IPS DF 19.7 (cell line): Measurements from ENCODE around the gene ARHGEF37.

Experiments
- DNase-seq: peaks from one replicate; pipeline ENCODE4 v3.0.0-alpha.2; 2013; ENCODE audit warnings: low read depth, low spot score

Gene ARHGEF37

GRCh38 chr5:149603210-149603609 is 21.9 kb downstream of the ARHGEF37 start:
- no peak for DNase-seq

GRCh38 chr5:149603920-149604319 is 22.6 kb downstream of the ARHGEF37 start:
- DNase-seq = no peak

DNA sequence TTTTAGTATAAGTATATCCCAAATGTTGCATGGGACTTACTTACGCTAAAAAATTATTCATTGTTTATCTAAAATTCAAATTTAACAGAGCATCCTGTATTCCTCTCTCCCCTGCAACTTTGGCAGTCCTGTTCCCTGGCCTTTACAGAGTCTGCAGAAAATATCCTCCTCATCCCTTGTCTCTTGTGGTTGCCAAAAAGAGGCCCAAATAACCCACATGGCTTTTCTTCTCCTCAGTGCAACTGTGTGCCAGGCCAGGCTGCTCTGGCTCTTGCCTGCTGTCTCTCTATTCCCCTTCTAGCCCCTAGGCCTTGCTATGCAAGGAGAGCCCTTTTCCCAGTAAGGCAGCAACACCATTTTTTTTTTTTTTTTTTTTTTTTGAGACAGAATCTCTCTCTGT is 23.0 kb downstream of the ARHGEF37 start:
- no peak for DNase-seq

DNA sequence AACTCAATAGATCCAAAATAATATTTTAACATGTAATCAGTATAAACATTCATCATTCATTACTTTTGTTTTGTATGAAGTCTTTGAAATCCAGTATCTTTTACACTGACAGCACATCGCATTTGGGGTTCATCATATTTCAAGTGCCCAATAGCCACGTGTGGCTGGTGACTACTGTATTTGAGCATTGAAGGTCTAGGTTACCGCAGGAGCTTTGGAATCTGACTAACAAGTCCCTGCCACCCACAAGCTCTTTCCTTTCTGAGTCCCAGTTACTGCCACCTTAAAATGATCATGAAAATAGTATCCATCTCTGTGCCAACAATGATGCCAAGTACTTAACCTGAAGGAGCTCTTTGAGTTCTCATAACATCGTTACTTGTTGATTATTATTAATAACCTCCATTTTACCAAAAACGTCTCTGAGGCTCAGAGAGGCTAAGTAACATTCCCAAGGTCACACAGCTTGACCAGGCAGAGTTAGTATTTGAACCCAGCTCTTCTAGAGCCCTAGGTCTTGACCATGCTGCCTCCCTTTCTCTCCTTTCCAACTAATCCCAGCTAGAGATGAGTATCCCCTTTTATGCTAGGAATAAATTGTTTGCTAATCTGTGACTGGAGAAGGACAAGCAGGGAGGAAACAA is 24.2 kb downstream of the ARHGEF37 start:
- DNase-seq = no peak

DNA sequence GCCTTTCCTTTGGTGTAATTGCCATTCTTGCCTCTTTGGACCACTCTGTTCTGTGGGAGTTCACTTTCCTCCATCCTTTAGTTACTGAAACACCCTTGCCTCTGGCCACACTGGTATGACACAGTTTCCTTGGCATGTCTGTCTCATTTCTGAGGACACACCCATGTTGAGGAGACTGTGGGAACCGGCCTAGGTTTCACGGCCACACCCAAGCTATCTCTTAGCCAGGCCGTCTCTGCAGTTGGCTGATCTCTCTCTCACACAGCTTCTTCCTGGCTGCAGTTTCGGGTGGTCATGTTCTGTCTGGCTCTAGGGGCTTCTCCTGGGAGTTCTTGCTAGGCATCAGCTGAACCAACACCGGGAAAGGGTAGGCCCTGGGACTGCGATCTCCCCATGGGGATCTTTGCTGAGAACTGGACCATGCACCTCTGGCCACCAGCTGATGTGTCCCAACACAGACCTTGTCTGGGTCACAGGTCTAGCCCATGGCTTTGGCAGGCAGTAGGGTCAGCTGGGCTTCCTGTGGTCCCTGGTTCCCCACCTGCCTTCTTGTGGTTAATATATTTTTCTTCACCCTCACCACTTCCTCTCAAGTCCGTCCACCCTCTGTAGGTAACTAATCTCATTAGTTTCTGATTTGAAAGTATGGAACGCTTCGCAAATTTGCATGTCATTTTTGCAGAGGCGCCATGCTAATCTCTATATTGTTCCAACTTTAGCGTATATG is 24.9 kb downstream of the ARHGEF37 start:
- no peak for DNase-seq

GRCh38 chr5:149608936-149609545 is 27.7 kb downstream of the ARHGEF37 start:
- DNase-seq = no peak

- no peak for DNase-seq
These were observed 28.4 kb downstream of the ARHGEF37 start for GRCh38 chr5:149609640-149610219.

DNA sequence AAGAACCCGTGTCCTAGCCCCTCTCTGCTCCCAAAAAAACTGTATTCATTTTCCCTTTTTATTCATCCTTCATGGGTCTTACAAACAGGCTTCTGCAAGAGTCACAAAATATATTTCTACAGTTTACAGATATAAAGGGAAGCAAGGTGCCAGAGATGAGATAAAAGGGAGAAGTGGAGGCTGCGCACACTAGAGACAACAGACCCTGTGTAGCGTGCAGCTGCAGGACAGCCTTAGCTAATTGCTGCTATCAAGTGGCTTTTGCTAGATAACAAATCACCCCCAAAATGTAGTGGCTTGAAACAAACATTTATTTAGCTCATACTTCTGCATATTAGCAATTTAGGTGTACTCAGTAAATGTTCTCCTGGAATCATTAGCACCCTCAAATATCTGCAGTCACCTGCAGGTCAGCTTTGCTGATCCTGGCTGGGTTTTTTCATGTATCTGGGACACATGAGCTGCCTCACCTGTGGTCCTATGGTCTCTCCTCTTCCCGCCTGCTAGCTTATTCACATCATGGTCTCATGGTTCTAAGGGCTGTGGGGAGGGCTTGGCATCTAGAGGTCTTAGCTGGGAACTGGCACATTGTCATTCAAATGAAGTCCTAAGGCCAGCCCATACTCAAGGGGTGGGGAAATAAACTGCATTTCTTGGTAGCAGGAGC is 29.4 kb downstream of the ARHGEF37 start:
- DNase-seq = no peak

GRCh38 chr5:149611326-149611725 is 30.0 kb downstream of the ARHGEF37 start:
- DNase-seq = no peak

GRCh38 chr5:149614034-149614907 is 33.0 kb downstream of the ARHGEF37 start:
- no peak for DNase-seq

GRCh38 chr5:149615976-149616375 is 34.7 kb downstream of the ARHGEF37 start:
- no peak for DNase-seq

GRCh38 chr5:149616727-149617285 is 35.5 kb downstream of the ARHGEF37 start:
- DNase-seq = no peak

- DNase-seq = no peak
These were observed 36.5 kb downstream of the ARHGEF37 start for GRCh38 chr5:149617760-149618306.

DNA sequence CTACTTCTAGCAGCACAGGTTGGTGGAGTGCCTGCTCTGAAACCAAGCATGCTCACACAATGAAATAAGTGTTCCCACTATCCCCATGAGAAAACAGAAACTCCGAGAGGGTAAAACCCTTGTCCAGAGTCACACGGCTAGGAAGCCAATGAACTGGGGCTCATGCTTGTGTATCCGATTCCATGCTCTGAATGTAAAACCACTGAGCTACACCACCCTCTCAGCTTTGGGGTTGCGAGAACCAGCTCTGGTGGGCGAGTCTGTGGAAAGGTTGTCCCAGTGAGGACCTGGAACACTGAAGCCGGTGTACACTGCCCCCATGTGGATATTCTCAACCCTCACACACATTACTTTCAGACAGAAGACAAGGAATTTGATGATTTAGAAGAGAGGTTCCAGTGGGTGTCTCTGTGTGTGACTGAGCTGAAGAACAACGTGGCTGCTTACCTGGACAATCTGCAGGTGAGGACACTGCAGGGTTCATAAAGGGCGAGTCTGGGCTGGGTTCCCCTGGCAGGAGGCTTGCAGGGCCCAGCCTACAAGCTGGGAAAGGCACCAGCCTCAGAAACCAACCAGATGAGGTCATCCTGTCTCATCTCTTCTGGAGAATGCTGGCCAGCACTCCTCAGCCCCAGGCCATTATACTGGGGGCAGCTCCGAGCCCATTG is 37.4 kb downstream of the ARHGEF37 start:
- DNase-seq = no peak

DNA sequence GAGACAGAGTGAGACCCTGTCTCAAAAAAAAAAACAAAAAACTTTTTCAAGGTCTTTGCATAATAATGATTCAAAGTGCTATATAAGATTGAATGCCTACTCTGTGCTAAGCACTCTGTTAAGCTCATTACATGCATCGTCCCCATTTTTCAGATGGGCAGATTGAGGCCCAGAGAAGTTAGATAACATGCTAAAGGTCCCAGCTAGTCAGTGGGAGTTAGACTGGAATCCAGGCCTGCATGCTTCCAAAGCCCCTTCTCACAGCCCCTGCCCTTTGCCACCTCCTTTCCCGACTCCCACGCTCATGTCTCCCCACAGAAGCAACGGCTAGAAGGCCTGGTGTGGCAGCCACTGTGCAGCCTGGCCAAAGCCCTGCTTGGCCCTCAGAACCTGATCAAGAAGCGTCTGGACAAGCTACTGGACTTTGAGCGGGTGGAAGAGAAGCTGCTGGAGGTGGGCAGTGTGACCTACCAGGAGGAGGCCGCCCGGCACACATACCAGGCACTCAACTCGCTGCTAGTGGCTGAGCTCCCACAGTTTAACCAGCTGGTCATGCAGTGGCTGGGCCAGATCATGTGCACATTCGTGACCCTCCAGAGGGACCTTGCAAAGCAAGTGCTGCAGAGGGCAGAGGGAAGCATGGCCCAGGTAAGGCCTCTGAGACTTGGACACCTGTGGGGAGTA is 40.3 kb downstream of the ARHGEF37 start:
- DNase-seq = no peak

DNA sequence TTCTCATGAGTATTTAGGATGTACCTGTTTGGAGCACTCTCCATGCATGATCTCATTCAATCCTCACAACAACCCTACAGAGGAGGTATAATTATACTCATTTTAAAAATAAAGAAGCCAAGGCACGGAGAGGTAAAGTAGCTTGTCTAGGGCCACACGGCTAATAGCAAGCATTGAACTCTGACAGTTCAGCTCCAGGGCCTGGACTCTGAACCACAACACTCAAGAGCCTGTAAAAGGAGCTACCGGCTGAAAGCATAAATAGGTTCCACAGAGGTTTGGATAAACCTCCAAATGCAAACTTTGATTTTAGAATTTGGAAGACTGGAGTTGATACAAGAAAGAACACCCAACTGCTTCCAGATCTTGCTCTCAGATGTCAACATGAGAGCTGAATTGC is 41.2 kb downstream of the ARHGEF37 start:
- DNase-seq = no peak

- DNase-seq = no peak
These were observed 42.2 kb downstream of the ARHGEF37 start for GRCh38 chr5:149623473-149623872.

- no peak for DNase-seq
These were observed 45.8 kb downstream of the ARHGEF37 start for GRCh38 chr5:149627070-149627469.

- DNase-seq = no peak
These were observed 46.9 kb downstream of the ARHGEF37 start for GRCh38 chr5:149628221-149628620.
